ENCODE data around the gene RETREG3.

Gene RETREG3

DNA sequence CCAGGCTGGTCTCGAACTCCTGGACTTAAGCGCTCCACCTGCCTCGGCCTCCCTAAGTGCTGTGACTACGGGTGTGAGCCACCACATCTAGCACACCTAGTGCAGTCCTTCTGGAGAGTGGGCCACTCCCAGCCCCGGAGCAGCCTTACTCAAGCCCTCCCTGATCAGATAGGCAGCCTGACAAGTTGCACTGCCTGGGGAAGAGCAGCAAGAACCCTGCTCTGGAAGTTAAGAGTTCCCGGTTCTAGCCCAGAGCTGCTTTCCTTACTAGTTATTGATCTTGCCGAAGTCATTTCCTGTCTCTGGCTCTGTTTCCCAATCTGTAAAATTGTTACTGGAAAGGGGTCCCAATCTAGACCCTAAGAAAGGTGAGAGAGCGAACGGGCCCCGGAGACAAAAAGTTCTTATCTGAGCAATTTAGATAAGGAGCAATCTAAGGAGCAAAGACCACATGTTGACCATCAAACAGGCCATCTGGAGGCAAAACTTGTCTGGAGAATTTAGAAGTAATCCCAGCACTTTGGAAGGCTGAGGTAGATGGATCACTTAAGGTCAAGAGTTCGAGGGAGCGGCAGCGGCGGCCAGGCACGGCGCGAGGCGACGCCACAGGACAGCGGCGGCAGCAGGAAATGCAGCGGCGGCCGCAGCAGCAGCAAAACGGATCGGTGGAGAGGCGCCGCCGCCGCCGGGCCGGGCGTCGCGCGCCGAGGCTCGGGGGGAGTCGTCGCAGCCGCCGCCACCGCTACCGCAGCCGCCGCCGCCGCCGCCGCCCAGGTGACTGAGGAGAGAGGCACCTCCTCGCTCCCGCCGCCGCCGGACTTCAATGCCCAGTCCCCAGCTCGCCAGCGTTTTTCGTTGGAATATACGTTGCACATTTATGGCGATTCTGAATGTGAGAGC lies 77.5 kb downstream of the RETREG3 start:
- DNase-seq (ENCODE audit: low spot score), result peak; percentile 72

DNA sequence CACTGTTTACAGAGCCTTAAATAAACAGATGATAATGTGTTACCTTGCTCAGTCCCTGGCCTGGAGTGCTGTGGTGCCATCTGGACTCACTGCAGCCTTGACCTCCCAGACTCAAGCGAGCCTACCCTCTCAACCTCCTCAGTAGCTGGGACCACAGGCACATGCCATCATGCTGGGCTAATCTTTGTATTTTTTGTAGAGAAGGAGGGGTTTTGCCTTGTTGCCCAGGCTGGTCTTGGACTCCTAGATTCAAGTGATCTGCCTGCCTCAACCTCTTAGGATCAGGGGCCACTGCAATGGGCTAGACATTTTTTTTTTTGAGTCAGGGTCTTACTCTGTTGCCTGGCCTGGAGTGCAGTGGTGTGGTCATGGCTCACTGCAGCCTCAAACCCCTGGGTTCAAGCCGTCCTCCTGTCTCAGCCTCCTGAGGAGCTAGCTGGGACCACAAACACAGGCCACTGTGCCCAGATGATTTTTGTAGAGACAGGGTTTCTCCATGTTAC lies 78.2 kb downstream of the RETREG3 start:
- DNase-seq (ENCODE audit: low spot score), result no peak
